GM20431 (cell line): Measurements from ENCODE around the gene NPIPB6.

Experiments used
- in situ Hi-C: fragments of 300-500 bp; cut with MseI, MboI; formaldehyde crosslinking; loops from one replicate; pipeline ENCODE4 v1.15.0; 2020; ENCODE audit warnings: low sequenced_read_pairs; ENCODE audit not compliant: unreplicated experiment

Gene NPIPB6

DNA sequence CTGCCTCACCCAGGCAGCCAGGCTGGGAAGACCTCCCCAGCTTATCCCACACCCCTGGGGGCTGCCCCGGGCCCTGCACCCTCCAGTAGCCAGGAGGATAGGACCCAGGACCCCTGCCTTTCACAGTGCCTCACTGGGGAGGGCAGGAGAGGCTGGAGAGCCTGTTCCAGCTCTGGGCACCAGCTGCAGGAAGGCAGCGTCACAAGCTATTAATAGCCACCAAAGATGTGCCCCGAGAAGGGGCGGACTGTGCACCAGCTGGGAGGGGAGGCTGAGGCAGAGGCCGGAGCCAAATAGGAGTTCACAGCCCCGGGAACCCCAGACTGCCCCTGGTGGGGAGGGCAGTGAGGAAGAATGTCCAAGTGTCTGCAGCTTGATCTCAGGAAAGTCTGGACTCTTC lies 62.2 kb downstream of the NPIPB6 start:
- in situ Hi-C loops = no loop called here

DNA sequence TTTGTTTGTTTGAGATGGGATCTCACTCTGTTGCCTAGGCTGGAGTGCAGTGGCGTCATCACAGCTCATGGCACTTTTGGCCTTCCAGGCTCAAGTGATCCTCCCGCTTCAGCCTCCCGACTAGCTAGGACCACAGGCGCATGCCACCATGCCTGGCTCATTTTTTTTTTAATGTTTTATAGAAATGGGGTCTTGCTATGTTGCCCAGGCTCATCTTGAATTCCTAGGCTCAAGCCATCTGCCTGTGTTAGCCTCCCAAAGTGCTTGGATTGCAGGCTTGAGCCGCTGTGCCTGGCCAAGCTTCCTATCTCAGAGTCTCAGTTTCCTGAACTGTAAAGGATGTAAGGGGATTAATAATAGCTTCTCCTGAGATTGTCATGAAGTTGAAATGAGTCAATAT lies 63.0 kb downstream of the NPIPB6 start:
- in situ Hi-C loops = no loop called here

GRCh38 chr16:28298511-28298878 lies 64.8 kb downstream of the NPIPB6 start:
- in situ Hi-C loops = no loop called here

- in situ Hi-C loops = no loop called here
These were observed 65.4 kb downstream of the NPIPB6 start for GRCh38 chr16:28297784-28298510.

DNA sequence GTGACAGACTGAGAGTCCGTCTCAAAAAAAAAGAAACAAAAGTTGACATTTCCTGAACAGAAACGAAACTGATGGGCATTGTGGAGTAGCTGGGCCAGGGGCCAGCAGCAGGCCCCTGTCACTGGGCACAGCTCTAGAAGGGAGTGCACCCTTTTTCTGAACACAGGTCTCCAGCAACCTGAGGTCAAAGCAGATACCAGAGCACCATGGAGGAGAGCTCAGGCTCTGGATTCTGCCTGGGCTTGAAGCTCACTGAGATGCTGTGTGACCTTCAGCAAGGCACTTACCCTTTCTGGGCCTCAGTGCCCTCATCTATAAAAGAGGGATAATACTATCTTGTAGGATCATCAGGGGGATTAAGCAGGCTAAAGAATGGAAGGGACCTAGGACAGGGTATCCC lies 66.0 kb downstream of the NPIPB6 start:
- in situ Hi-C loops = no loop called here

DNA sequence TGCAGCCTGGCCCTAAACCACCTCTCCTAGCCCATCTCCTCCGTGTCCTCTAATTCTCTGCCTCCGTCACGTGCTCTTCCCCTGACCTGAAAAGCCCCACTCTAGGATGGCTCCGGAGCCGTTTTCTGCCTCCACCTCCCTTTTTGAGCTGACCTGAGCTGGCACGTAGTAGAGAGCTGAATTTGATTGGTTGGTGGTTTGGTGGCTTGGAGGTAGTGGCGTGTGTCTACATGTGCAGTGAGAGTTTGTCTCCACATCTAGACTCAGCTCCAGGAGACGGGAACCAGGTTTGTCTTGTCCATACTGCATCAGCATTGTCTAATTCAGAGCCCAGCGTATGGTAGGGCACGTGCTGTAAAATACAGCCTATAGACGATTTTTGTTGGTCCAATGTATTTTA lies 68.0 kb downstream of the NPIPB6 start:
- in situ Hi-C loops = no loop called here

- in situ Hi-C loops = no loop called here
These were observed 69.1 kb downstream of the NPIPB6 start for GRCh38 chr16:28294201-28294600.

- in situ Hi-C loops = no loop called here
These were observed 69.7 kb downstream of the NPIPB6 start for GRCh38 chr16:28293601-28293960.

DNA sequence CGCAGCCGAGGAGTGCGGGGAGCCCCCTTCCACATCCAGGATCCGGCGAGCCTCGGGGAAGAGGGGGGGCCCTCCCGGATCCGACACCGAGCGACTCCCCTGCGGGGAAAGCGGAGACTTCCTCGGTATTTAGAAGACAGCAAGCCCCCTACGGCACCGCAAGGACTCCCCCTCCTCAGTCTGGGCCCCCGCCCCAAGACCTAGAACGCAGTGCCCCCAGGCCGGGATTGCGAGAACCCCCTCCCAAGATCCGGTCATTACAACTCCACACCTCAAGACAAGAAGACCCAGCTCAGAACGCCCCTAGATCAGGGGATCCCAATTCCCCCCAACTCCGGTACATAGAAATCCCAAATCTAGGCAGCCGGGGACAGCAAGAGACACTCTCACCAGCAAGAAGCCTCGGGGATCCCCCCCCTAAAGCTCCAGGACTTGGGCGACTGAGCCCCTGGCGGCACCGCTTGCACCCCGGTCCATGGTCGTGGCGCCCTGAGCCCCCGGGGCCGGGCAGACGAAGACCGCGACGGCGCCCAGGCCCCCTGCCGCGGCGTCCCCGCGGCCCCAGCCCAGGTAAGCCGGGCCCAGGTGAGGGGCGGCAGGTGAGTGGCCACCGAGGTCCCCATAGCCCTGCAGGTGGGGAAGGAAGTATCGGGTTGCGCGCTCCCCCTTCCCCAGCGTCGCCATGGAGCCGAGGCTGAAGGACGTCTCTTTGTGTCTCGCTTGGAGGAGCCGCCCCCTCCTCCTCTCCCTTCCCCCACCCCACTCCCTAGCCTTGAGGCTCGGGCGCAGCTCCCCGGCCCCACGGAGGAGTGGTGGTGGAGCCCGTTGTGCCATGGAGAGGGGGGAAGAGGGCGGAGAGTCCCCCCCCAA lies 70.3 kb downstream of the NPIPB6 start:
- in situ Hi-C loops = no loop called here
